Measurements from ENCODE around the gene PANX1.

- TF ChIP-seq POLR2A (IDR thresholded peaks at IDR 0.05) (no peak), CTCF (IDR thresholded peaks at IDR 0.05) (peak; percentile 20 to 66 (median 52))
Observed at GRCh38 chr11:94171693-94172440, 43.2 kb downstream of the PANX1 start.

Data from right lobe of liver (tissue), 4 donors.